ENCODE measurements around the gene SPAG4. TPM values are rescaled to one million over a fixed set of nuclear protein-coding genes. Genes with fewer than 3 reads are reported as not detected.

The SPAG4 gene
- polyA plus RNA-seq, 1 donor from 2014 or later, result 1.2 TPM

GRCh38 chr20:35604449-35604747 is 11.2 kb upstream of the SPAG4 start:
- Histone ChIP-seq H4K20me1 (ENCODE audit: insufficient read depth) (no peaks in the 10 kb centered on the region), H3K9me2 (ENCODE audit: insufficient read depth, low read length) (no peaks in the 10 kb centered on the region), H3K4me2 (ENCODE audit: low read length) (no peak overlapping the region), H2AFZ (ENCODE audit: low read depth, low read length) (no peak overlapping the region), H3K27ac (ENCODE audit: low read length) (no peak overlapping the region), H3K36me3 (ENCODE audit: insufficient read depth, low read length) (no peaks in the 10 kb centered on the region), H3K79me2 (replicated peaks; ENCODE audit: insufficient read depth, low read length) (no peaks in the 10 kb centered on the region), H3K9me3 (ENCODE audit: low read length) (no peaks in the 10 kb centered on the region), H3F3A (ENCODE audit: insufficient read depth, low read length, poor library complexity, severe bottlenecking) (no peaks in the 10 kb centered on the region), H3K27me3 (ENCODE audit: insufficient read depth, low read depth, low read length) (peaks cover 29% of the 10 kb centered on the region), H3K4me3 (ENCODE audit: low read length) (no peak overlapping the region), H3K9ac (ENCODE audit: low read length) (no peak overlapping the region)
- TF ChIP-seq CTCF (IDR thresholded peaks at IDR 0.05; ENCODE audit: poor library complexity, severe bottlenecking), result no peak
- TF ChIP-seq EZH2 (IDR thresholded peaks at IDR 0.05; ENCODE audit: borderline replicate concordance, insufficient read depth, low read length, poor library complexity, severe bottlenecking), result no peak
- TF ChIP-seq SMC3 (conservative IDR thresholded peaks at IDR 0.05; ENCODE audit: poor library complexity), result no peak
- no peak for TF ChIP-seq RAD21 (conservative IDR thresholded peaks at IDR 0.05)
- no peak for TF ChIP-seq MXI1 (conservative IDR thresholded peaks at IDR 0.05; ENCODE audit: poor library complexity, severe bottlenecking)
- TF ChIP-seq REST (IDR thresholded peaks at IDR 0.05; ENCODE audit: borderline replicate concordance), result no peak
- TF ChIP-seq EP300 (conservative IDR thresholded peaks at IDR 0.05; ENCODE audit: poor library complexity, severe bottlenecking), result no peak
- TF ChIP-seq TAF1 (IDR thresholded peaks at IDR 0.05; ENCODE audit: low read depth), result no peak
- TF ChIP-seq POLR2AphosphoS5 (IDR thresholded peaks at IDR 0.05), result no peak

GRCh38 chr20:35606127-35606526 is 9.5 kb upstream of the SPAG4 start:
- H3K9me2 ChIP-seq (ENCODE audit: insufficient read depth, low read length), result no peaks in the 10 kb centered on the region
- no peak overlapping the region for H3K9ac ChIP-seq (ENCODE audit: low read length)
- no peak overlapping the region for H3K4me3 ChIP-seq (ENCODE audit: low read length)
- no peak for TF ChIP-seq REST (IDR thresholded peaks at IDR 0.05; ENCODE audit: borderline replicate concordance)
- no peak for TF ChIP-seq SMC3 (conservative IDR thresholded peaks at IDR 0.05; ENCODE audit: poor library complexity)
- TF ChIP-seq POLR2AphosphoS5 (IDR thresholded peaks at IDR 0.05), result no peak
- TF ChIP-seq EZH2 (IDR thresholded peaks at IDR 0.05; ENCODE audit: borderline replicate concordance, insufficient read depth, low read length, poor library complexity, severe bottlenecking), result no peak
- peaks cover 16% of the 10 kb centered on the region for H3K27me3 ChIP-seq (ENCODE audit: insufficient read depth, low read depth, low read length)
- no peaks in the 10 kb centered on the region for H4K20me1 ChIP-seq (ENCODE audit: insufficient read depth)
- H3K4me2 ChIP-seq (ENCODE audit: low read length), result no peak overlapping the region
- no peaks in the 10 kb centered on the region for H3K9me3 ChIP-seq (ENCODE audit: low read length)
- no peaks in the 10 kb centered on the region for H3F3A ChIP-seq (ENCODE audit: insufficient read depth, low read length, poor library complexity, severe bottlenecking)
- no peak overlapping the region for H2AFZ ChIP-seq (ENCODE audit: low read depth, low read length)
- no peaks in the 10 kb centered on the region for H3K36me3 ChIP-seq (ENCODE audit: insufficient read depth, low read length)
- no peaks in the 10 kb centered on the region for H3K79me2 ChIP-seq (replicated peaks; ENCODE audit: insufficient read depth, low read length)
- H3K27ac ChIP-seq (ENCODE audit: low read length), result no peak overlapping the region
